KMS-11 (cell line): Measurements from ENCODE around the gene PAFAH1B2.

ENCODE experiments used
- H2AFZ ChIP-seq: fragments of 200-600 bp; sonication (generic); 2 replicates; pipeline ENCODE4 v1.6.1; 2016; ENCODE audit warnings: antibody characterized with exemption, mixed run types, low read depth
- H3K27ac ChIP-seq: fragments of 200-600 bp; sonication (generic); 2 replicates; pipeline ENCODE4 v1.6.1; 2016; ENCODE audit warnings: mild to moderate bottlenecking, mixed run types
- H3K27me3 ChIP-seq: fragments of 200-600 bp; sonication (generic); 2 replicates; pipeline ENCODE4 v1.6.1; 2017; ENCODE audit warnings: mild to moderate bottlenecking, low read depth, mixed run types, moderate library complexity; ENCODE audit not compliant: insufficient read depth
- H3K36me3 ChIP-seq: fragments of 200-600 bp; sonication (generic); 2 replicates; pipeline ENCODE4 v1.6.1; 2017; ENCODE audit warnings: mild to moderate bottlenecking, mixed run types; ENCODE audit not compliant: insufficient read depth
- H3K4me1 ChIP-seq: fragments of 200-600 bp; sonication (generic); 2 replicates; pipeline ENCODE4 v1.6.1; 2016; ENCODE audit warnings: mild to moderate bottlenecking, low read depth, mixed run types; ENCODE audit not compliant: poor library complexity, severe bottlenecking
- H3K4me2 ChIP-seq: fragments of 200-600 bp; sonication (generic); 2 replicates; pipeline ENCODE4 v1.7.0; 2016; ENCODE audit warnings: mild to moderate bottlenecking, mixed run types
- H3K4me3 ChIP-seq: fragments of 200-600 bp; sonication (generic); IDR thresholded peaks from 2 replicates; pipeline ENCODE4 v1.6.1; 2017; ENCODE audit warnings: low read depth, low read length, mixed read lengths; ENCODE audit not compliant: insufficient read depth
- H3K79me2 ChIP-seq: fragments of 200-600 bp; sonication (generic); 2 replicates; pipeline ENCODE4 v1.6.1; 2016; ENCODE audit warnings: low read depth, mixed run types; ENCODE audit not compliant: insufficient read depth
- H3K9ac ChIP-seq: fragments of 200-600 bp; sonication (generic); 2 replicates; pipeline ENCODE4 v1.6.1; 2016; ENCODE audit warnings: mild to moderate bottlenecking, mixed run types
- H4K20me1 ChIP-seq: fragments of 200-600 bp; sonication (generic); 2 replicates; pipeline ENCODE4 v1.6.1; 2016; ENCODE audit warnings: mild to moderate bottlenecking, mixed run types; ENCODE audit not compliant: insufficient read depth
- TF ChIP-seq, protein P1 (sequence below): fragments of 200-600 bp; sonication (generic); conservative IDR thresholded peaks from 2 replicates; pipeline ENCODE4 v1.6.1; 2017; ENCODE audit warnings: low read depth, mild to moderate bottlenecking, antibody characterized with exemption, low read length, moderate library complexity, mixed read lengths

Gene PAFAH1B2

GRCh38 chr11:117220568-117220967 is 76.5 kb downstream of the PAFAH1B2 start:
- TF ChIP-seq, protein P1, sequence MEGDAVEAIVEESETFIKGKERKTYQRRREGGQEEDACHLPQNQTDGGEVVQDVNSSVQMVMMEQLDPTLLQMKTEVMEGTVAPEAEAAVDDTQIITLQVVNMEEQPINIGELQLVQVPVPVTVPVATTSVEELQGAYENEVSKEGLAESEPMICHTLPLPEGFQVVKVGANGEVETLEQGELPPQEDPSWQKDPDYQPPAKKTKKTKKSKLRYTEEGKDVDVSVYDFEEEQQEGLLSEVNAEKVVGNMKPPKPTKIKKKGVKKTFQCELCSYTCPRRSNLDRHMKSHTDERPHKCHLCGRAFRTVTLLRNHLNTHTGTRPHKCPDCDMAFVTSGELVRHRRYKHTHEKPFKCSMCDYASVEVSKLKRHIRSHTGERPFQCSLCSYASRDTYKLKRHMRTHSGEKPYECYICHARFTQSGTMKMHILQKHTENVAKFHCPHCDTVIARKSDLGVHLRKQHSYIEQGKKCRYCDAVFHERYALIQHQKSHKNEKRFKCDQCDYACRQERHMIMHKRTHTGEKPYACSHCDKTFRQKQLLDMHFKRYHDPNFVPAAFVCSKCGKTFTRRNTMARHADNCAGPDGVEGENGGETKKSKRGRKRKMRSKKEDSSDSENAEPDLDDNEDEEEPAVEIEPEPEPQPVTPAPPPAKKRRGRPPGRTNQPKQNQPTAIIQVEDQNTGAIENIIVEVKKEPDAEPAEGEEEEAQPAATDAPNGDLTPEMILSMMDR = no peak
- no peak overlapping the region for H3K4me2 ChIP-seq
- no peaks in the 10 kb centered on the region for H3K27me3 ChIP-seq
- H3K9ac ChIP-seq = no peak overlapping the region
- H3K4me3 ChIP-seq = no peak overlapping the region
- no peaks in the 10 kb centered on the region for H3K79me2 ChIP-seq
- no peaks in the 10 kb centered on the region for H4K20me1 ChIP-seq
- H3K36me3 ChIP-seq = no peaks in the 10 kb centered on the region
- no peak overlapping the region for H3K27ac ChIP-seq
- H2AFZ ChIP-seq = no peak overlapping the region
- no peaks in the 10 kb centered on the region for H3K4me1 ChIP-seq

- TF ChIP-seq, protein P1 = no peak
- H3K79me2 ChIP-seq = no peaks in the 10 kb centered on the region
- no peaks in the 10 kb centered on the region for H3K27me3 ChIP-seq
- no peak overlapping the region for H3K4me2 ChIP-seq
- no peaks in the 10 kb centered on the region for H4K20me1 ChIP-seq
- no peak overlapping the region for H2AFZ ChIP-seq
- H3K4me3 ChIP-seq = no peak overlapping the region
- H3K27ac ChIP-seq = no peak overlapping the region
- H3K9ac ChIP-seq = no peak overlapping the region
- no peaks in the 10 kb centered on the region for H3K4me1 ChIP-seq
- H3K36me3 ChIP-seq = no peaks in the 10 kb centered on the region
Observed at GRCh38 chr11:117220999-117221774, 77.1 kb downstream of the PAFAH1B2 start.

DNA sequence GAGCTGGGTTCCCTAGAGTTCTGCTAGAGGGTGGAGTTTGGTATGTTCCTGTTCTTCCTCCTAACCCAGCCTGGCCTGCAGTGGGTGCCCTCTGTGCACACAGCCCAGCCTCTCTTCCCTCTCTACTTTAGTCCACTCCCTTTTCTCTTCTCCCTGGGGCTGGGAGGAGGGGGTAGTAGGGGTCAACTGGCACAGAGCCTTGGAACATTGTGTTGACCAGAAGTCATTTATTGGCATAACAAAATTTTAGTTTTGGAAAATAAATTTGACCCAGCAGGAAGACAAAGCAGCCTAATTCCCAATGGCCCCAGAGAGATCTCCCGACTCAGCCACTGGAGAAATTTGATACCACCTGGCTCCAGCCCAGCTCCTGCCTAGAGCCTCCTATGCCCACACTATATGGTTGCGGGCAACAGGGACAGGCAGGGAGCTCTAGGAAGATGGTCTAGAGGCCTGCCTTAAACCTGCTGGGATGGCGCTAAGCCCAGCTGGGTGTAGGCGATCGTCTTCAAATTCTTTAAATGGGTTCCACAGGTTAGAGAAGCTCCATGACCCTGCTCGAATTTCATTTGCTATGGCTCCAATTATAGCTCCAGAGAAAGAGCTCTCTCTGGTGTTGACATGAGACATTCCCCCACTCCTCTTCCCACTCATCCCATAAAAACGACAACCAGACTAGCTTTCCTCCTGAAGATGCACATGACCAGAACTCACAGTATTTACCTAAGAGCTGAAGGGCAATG is 77.9 kb downstream of the PAFAH1B2 start:
- H3K27me3 ChIP-seq = no peaks in the 10 kb centered on the region
- H3K9ac ChIP-seq = no peak overlapping the region
- H3K79me2 ChIP-seq = no peaks in the 10 kb centered on the region
- no peak overlapping the region for H3K4me2 ChIP-seq
- no peaks in the 10 kb centered on the region for H3K4me1 ChIP-seq
- no peak overlapping the region for H2AFZ ChIP-seq
- H3K4me3 ChIP-seq = no peak overlapping the region
- TF ChIP-seq, protein P1 = no peak
- H4K20me1 ChIP-seq = no peaks in the 10 kb centered on the region
- H3K27ac ChIP-seq = no peak overlapping the region
- no peaks in the 10 kb centered on the region for H3K36me3 ChIP-seq

DNA sequence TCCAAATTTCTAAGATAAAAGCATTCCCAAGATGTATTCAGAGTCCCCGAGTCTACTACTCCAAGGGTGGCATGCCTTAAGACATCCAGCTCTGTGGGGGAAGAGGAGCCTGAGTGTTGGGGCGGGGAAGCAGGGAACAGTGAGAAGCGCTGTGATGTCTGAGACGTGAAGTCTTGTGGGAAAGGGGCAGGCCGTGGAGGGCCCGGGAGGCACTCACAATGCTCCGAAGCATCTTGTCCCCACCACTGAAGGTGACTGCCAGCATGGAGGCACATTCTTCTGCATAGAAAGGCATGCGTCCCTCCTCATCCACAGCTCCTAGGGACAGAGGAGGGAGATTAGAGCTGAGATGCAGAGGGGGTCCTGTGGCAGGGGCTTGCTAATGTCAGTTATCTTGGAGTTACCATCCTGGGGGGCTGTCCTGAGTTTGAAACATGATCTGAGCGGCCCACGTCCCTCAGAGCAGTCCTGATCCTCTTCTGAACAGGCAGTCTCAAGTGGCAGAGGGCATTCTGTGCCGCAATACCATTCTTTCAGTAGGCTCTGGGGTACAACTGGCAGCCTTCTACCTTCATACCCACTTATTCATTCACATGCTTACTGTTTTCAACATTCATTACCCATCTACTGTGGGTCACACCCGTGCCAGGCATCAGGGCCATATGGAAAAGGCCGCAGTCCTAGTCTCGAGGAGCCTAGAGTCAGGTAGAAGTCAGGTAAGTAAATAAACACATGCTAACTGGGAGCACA is 79.1 kb downstream of the PAFAH1B2 start:
- Histone ChIP-seq H3K4me1 (no peaks in the 10 kb centered on the region), H3K27me3 (no peaks in the 10 kb centered on the region), H3K79me2 (no peaks in the 10 kb centered on the region), H3K27ac (no peak overlapping the region), H2AFZ (no peak overlapping the region), H3K4me2 (no peak overlapping the region), H3K9ac (no peak overlapping the region), H4K20me1 (no peaks in the 10 kb centered on the region), H3K36me3 (no peaks in the 10 kb centered on the region), H3K4me3 (no peak overlapping the region)
- TF ChIP-seq, protein P1 = no peak
